Ishikawa (cell line): ENCODE measurements around the gene HTR1A.

Source experiments
- CEBPB ChIP-seq: IDR thresholded peaks from 2 replicates; pipeline ENCODE4 v1.6.1; 2012
- CREB1 ChIP-seq: IDR thresholded peaks from 2 replicates; pipeline ENCODE4 v1.6.1; 2012; ENCODE audit warnings: low read depth
- EGR1 ChIP-seq: IDR thresholded peaks from 2 replicates; pipeline ENCODE4 v1.6.1; 2012
- EP300 ChIP-seq: IDR thresholded peaks from 2 replicates; pipeline ENCODE4 v1.6.1; 2012; ENCODE audit warnings: borderline replicate concordance
- FOXM1 ChIP-seq: IDR thresholded peaks from 2 replicates; pipeline ENCODE4 v1.6.1; 2012; ENCODE audit warnings: low read depth, borderline replicate concordance
- NFIC ChIP-seq: IDR thresholded peaks from 2 replicates; pipeline ENCODE4 v1.6.1; 2012
- RAD21 ChIP-seq: IDR thresholded peaks from 2 replicates; pipeline ENCODE4 v1.6.1; 2012; ENCODE audit warnings: low read depth
- TAF1 ChIP-seq: IDR thresholded peaks from 2 replicates; pipeline ENCODE4 v1.6.1; 2012; ENCODE audit warnings: low read depth, mild to moderate bottlenecking
- TCF12 ChIP-seq: IDR thresholded peaks from 2 replicates; pipeline ENCODE4 v1.6.1; 2012; ENCODE audit warnings: low read depth
- TEAD4 ChIP-seq: IDR thresholded peaks from 2 replicates; pipeline ENCODE4 v1.6.1; 2012
- YY1 ChIP-seq: IDR thresholded peaks from 2 replicates; pipeline ENCODE4 v1.6.1; 2012; ENCODE audit warnings: low read depth
- ZBTB7A ChIP-seq: IDR thresholded peaks from 2 replicates; pipeline ENCODE4 v1.6.1; 2012; ENCODE audit warnings: low read depth
- TF ChIP-seq, protein P1 (sequence below): IDR thresholded peaks from 2 replicates; pipeline ENCODE4 v1.6.1; 2012
- TF ChIP-seq, protein P2 (sequence below): IDR thresholded peaks from 2 replicates; pipeline ENCODE4 v1.6.1; 2012; ENCODE audit warnings: low read depth, mild to moderate bottlenecking
- TF ChIP-seq, protein P3 (sequence below): IDR thresholded peaks from 2 replicates; pipeline ENCODE4 v1.6.1; 2012

Gene HTR1A

DNA sequence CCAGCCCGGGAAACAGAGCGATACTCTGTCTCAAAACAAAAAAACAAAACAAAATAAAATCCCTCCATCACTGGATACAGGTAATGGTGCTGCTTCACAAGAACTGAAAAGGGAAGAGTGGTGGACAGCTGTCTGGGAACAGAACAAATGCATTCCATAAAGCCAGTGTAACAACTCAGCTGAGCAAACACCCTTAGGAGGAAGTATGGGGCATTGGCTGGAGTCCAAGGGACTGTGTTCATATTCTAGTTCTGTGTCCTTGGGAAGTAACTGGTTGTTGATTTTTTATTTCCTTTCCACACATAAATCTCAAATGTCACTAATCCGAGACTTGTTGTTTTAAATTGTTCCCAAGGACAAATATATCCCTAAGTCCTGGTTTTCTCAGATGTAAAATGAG is 38.3 kb downstream of the HTR1A start:
- TF ChIP-seq FOXM1 = no peak
- no peak for TF ChIP-seq RAD21
- TF ChIP-seq, protein P1, sequence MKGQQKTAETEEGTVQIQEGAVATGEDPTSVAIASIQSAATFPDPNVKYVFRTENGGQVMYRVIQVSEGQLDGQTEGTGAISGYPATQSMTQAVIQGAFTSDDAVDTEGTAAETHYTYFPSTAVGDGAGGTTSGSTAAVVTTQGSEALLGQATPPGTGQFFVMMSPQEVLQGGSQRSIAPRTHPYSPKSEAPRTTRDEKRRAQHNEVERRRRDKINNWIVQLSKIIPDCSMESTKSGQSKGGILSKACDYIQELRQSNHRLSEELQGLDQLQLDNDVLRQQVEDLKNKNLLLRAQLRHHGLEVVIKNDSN = no peak
- no peak for TF ChIP-seq NFIC
- no peak for TF ChIP-seq TEAD4
- TF ChIP-seq YY1 = no peak
- TF ChIP-seq, protein P2, sequence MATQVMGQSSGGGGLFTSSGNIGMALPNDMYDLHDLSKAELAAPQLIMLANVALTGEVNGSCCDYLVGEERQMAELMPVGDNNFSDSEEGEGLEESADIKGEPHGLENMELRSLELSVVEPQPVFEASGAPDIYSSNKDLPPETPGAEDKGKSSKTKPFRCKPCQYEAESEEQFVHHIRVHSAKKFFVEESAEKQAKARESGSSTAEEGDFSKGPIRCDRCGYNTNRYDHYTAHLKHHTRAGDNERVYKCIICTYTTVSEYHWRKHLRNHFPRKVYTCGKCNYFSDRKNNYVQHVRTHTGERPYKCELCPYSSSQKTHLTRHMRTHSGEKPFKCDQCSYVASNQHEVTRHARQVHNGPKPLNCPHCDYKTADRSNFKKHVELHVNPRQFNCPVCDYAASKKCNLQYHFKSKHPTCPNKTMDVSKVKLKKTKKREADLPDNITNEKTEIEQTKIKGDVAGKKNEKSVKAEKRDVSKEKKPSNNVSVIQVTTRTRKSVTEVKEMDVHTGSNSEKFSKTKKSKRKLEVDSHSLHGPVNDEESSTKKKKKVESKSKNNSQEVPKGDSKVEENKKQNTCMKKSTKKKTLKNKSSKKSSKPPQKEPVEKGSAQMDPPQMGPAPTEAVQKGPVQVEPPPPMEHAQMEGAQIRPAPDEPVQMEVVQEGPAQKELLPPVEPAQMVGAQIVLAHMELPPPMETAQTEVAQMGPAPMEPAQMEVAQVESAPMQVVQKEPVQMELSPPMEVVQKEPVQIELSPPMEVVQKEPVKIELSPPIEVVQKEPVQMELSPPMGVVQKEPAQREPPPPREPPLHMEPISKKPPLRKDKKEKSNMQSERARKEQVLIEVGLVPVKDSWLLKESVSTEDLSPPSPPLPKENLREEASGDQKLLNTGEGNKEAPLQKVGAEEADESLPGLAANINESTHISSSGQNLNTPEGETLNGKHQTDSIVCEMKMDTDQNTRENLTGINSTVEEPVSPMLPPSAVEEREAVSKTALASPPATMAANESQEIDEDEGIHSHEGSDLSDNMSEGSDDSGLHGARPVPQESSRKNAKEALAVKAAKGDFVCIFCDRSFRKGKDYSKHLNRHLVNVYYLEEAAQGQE = no peak
- no peak for TF ChIP-seq CEBPB
- no peak for TF ChIP-seq TCF12
- no peak for TF ChIP-seq EP300
- no peak for TF ChIP-seq TAF1
- TF ChIP-seq EGR1 = no peak
- TF ChIP-seq ZBTB7A = no peak
- no peak for TF ChIP-seq CREB1
- TF ChIP-seq, protein P3, sequence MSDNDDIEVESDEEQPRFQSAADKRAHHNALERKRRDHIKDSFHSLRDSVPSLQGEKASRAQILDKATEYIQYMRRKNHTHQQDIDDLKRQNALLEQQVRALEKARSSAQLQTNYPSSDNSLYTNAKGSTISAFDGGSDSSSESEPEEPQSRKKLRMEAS = no peak

DNA sequence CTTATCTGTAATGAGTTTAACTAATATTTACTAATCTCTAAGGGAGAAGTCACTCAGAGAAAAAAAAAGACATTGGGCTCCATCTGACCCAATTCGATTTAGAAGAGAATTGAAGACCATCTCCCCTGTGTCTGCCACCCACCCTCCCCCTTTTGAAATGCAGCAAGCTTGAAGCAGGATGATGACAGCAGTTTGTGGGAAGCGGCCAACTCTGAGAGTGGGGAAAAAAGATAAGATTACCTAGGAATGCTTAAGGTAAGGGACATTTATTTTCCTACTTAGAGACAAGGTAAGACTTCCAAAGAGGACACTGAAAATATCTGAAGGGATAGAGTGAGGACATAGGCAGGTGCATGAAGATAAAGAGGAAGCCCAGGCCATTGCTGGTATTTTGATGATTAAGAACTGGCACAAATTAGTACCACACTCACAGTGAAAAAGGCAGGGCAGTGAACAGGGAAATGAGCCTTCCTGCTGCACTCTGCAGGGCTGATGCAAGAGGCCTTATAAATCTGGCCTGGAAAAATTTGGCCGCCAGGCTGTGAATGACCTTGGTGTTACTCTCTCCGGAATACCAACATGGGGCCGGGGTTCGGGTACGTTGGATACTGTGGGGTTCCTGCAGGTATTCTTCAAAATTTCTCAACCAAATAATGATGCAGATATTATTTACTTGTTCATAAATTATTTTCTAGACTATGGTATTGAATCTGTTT is 42.3 kb downstream of the HTR1A start:
- TF ChIP-seq YY1 (no peak), EP300 (no peak), NFIC (no peak), FOXM1 (no peak), EGR1 (no peak), ZBTB7A (no peak), CREB1 (no peak), CEBPB (no peak), TCF12 (no peak), RAD21 (no peak), TAF1 (no peak), TEAD4 (no peak)
- TF ChIP-seq, protein P1 = no peak
- TF ChIP-seq, protein P2 = no peak
- TF ChIP-seq, protein P3 = no peak

DNA sequence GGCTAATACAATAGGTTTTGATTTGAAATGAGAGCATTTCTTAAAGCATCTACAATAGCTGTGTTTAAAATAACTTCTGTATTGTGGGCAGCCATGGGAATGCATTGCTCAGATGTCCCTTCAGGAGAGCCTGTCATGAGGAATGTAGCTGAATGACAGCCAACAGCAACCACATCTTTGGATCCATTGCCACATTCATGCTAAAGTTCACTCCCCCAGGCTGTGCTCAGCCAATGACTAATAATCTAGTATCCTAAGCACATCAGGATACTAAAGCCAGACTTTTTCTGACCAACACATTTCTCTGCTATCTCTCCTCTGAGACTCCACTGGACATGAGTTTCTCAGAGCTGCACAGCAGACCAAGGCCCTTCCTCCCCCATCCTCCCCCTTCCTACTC is 45.5 kb downstream of the HTR1A start:
- TF ChIP-seq NFIC (no peak), RAD21 (no peak), CEBPB (no peak)

DNA sequence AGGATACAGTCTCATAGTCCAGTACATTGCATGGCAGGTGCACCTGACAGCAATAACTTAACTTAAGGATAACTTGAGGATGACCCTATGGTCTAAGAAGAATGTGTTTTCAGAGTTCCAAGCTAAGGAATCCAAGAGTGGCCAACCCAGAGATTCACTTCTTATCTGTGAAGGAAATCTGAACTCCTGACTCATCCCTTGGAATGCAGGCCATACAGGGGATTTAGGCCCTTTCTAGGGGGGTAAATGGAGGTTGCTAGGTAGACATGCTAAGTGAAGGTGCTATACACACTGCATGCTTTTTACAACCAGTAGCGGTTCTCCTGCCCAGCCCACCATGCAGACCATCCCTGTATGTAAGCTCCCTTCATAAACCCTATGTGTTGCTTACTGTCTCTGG is 50.4 kb downstream of the HTR1A start:
- TF ChIP-seq, protein P3 = no peak
